Left forelimb (tissue), 1 donor: Measurements from ENCODE around the gene TCAIM.

ENCODE experiments used
- DNase-seq: peaks from one replicate; pipeline ENCODE4 v3.0.0-alpha.2; 2018; ENCODE audit warnings: low spot score

Gene TCAIM

GRCh38 chr3:44338010-44338827 lies at the start of gene TCAIM:
Gene TCAIM, plus strand, starts transcription at chr3:44338766. Its CDS starts 16,017 bp downstream, at chr3:44354783.
- DNase-seq, result peak; percentile 99

DNA sequence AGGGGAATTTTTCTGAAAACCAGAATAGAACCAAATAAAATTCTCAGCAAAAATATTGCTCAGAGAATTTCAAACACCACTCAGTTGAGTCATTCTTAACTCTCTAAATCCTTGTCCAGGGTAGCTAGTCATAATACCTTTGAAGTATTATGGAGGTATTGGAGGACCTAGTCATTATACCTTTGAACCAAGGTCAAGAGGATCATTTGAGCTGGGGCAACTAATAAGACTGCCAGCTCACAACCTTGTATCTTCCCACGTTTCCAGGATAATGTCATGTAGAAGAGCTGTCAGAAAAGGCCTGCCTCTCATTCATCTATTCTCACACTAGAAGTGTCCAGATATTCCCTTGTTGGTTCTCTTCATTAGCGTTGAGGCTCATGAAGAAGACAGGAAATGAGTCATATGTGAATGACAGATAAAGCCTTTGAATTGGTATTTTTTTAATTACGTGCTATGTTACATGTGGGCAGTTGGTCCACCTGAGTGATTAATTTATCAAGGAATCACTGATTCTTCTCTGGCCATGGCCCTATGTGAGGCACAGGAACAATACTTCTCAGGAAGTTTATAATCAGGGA lies 48.6 kb upstream of the TCAIM start:
- no peak for DNase-seq

- no peak for DNase-seq
These were observed 46.3 kb upstream of the TCAIM start for GRCh38 chr3:44292276-44292675.

GRCh38 chr3:44292947-44293346 lies 45.6 kb upstream of the TCAIM start:
- DNase-seq, result no peak

DNA sequence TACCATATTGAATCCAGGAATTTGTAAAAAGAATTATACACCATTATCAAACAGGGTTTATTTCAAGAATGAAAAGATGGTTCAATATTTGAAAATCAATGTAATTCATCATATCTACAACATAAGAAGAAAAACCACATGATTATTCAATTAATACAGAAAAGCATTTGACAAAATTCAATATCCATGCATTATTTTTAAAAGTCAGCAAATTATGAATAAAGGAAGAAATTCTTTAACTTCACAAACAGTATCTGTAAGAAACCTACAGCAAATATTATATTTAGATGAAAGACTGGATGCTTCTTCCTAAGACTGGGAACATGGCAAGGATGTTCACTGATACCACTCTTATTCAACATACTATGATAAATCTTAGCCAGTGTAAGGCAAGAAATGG lies 41.3 kb upstream of the TCAIM start:
- DNase-seq, result no peak

- DNase-seq, result no peak
These were observed 36.8 kb upstream of the TCAIM start for GRCh38 chr3:44301746-44302145.

DNA sequence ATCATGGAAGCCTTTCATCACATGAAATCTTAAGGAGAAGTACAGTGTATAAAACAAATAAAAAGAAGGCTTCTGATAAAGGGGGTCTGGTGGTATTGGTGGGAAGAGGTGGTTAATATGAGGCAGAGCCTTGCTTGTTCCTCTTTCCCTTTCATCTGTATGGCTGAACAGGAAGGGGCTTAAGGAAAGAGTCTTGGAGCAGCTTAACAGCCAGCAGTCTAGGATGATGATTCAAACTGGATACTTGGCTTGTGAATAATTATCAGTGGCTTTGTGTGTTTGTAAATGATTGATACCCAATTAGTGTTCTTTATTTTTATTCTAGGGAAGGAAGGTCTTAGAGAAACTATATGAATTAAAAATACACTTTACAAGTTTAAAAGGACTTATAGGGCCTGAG lies 29.1 kb upstream of the TCAIM start:
- no peak for DNase-seq

- DNase-seq, result no peak
These were observed 19.7 kb upstream of the TCAIM start for GRCh38 chr3:44318891-44319311.

- no peak for DNase-seq
These were observed 17.2 kb upstream of the TCAIM start for GRCh38 chr3:44321335-44321734.

DNA sequence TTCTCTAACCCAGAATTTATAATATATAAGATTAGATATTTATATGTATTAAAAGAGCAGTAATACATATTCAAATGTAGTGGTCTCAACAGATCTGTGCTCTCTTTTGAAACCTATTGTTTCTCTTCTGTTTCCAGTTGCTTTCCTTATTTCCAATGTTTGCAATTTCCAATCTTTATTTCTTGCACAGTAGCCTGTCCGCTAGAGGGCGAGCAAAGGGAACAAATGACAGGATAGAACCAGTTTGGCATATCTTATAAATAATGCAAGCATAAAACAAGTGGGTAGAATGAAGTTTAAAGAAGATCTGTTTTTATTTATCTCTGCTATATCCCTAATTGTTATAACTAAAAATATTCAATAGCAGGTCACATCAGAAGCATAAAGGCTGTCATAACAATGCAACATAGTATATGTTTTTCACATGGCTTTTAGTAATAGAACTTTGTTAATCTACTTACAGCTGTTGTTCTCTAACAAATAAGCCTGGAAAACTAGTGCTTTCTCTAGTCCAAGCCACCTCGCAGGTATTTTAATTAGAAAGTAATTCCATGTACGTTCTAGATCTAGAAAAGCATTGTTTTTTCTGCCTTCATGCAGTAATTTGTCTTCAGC lies 15.1 kb upstream of the TCAIM start:
- no peak for DNase-seq

DNA sequence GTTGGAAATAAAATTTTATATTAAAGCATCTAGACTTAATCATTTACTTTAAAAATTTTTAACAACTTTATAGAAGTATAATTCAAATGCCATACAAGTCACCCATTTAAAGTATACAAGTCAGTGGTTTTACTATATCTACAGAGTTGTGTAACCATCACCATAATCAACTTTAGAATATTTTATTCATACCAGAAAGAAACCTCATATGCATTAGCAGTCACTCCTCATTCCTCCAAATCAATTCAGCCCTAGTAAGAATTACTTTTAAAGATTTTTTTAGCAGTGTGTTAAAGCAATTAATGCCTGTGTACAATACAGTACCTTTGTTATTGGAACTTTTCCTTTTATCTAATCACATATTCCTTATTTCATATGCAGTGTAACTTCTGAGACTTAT lies 14.0 kb upstream of the TCAIM start:
- DNase-seq, result no peak

GRCh38 chr3:44326019-44326418 lies 12.5 kb upstream of the TCAIM start:
- no peak for DNase-seq

- no peak for DNase-seq
These were observed 12.1 kb upstream of the TCAIM start for GRCh38 chr3:44326515-44326914.

DNA sequence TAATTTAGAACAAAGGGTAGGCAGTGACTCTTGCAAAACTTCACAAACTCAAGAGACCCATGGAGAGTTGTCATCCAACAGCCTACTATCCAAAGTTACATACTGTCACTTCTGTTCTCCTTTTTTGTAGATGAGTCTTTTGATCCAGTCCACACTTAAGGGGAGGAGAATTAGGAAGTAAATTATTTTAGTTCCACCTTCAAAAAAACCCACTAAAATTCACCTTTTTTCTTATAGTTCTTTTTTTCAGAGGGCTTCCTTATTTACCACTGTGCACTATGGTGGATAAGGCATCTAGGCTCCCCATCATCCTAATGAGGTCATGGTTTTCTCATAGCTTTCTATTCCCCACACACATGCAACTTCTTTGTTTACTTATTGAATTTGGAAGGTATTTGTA lies 8.6 kb upstream of the TCAIM start:
- DNase-seq, result no peak

DNA sequence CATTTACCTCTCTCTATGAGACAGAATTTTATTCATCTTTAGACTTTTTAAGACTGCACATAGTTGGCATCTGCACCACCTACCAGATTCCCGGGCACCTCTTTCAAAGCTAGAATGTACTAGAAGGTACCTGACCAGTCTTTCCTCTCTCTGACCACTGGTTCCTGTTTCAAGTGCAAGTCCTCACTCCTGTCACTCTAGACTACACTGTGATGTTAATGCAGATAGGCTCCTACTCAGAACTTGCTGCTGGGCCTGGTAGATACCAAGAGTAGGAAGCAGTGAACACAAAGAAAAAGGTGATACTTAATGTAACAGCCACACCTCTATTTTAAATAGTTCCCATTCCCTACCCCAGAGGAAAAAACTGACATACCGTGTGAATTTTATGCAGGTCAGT lies 8.1 kb upstream of the TCAIM start:
- no peak for DNase-seq

- no peak for DNase-seq
These were observed 4.2 kb upstream of the TCAIM start for GRCh38 chr3:44334326-44334725.

DNA sequence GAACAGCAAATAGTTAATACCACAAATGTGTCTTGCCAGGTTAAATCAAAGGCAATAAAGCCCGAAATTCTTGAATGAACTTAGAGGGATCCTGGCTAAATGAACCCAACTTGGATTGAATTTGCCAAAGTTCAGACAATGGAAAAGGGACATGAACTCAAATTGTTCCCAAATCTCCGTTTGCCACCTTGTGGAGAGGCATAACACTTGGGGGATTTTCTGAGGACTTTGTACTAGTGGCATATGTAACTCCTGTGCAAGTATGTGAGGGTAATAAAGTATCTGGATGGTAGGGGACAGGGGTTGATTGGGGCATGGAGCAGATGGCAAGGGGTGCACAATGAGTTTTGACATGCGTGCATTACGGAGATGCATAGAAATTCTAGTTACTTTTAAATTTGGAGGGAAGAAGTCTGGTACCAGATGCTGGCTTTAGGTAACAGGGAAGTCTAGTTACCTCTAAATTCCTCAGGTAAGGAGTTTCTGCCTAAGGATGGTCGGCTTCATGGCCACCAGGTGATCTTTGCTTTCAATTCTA lies 1.2 kb upstream of the TCAIM start:
- DNase-seq, result no peak

DNA sequence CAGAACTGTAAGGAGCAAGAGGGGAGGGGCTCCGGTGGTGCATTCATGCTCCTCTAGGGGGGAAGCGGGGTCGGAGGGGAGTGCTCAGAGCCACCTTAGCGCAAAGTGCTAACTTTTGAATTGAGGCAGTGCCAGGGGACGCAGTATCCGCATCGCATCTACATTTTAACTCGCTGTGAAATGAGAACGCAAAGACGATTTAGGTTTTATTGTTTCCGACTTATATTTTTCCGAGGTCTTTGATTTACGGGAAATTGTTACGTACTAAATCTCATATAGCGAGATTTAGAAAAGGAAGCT lies 212 bp downstream of the TCAIM start:
- no peak for DNase-seq

- DNase-seq, result no peak
These were observed 853 bp downstream of the TCAIM start for GRCh38 chr3:44339181-44340057.

- DNase-seq, result no peak
These were observed 1.5 kb downstream of the TCAIM start for GRCh38 chr3:44340058-44340395.

GRCh38 chr3:44342176-44342790 lies 3.7 kb downstream of the TCAIM start:
- DNase-seq, result no peak

- DNase-seq, result no peak
These were observed 4.9 kb downstream of the TCAIM start for GRCh38 chr3:44343421-44343820.
